CD8-positive, alpha-beta memory T cell (primary cell): Measurements from ENCODE around the gene TMEM135. TPM values are rescaled to one million over a fixed set of nuclear protein-coding genes. Genes with fewer than 3 reads are reported as not detected.
A peak's percentile ranks its signal among the peaks of the same experiment; 100 is the strongest.

Source experiments
- CTCF ChIA-PET: fragments of 350-600 bp; sonication (Branson Sonifier 250); formaldehyde crosslinking; loops from one replicate; lab custom pipeline; 2021; ENCODE audit warnings: antibody characterized with exemption; lab: Charles Lee
- POLR2A ChIA-PET: fragments of 350-600 bp; sonication (Branson Sonifier 250); formaldehyde crosslinking; loops from one replicate; lab custom pipeline; 2021; ENCODE audit warnings: antibody characterized with exemption; lab: Charles Lee
- DNase-seq, 5 donors: peaks; one replicate each; pipeline versions ENCODE4 v3.0.0 to v3.0.0-alpha.2; 2020 to 2022; ENCODE audit warnings: mixed read lengths in 1 of 5
- H3K27ac ChIP-seq: one replicate; pipeline ENCODE4 v1.7.0; 2013; ENCODE audit warnings: low read depth, mild to moderate bottlenecking, low read length, moderate library complexity
- H3K27me3 ChIP-seq: 2 replicates; pipeline ENCODE4 v1.7.0; 2013; ENCODE audit warnings: low read length, mild to moderate bottlenecking; ENCODE audit not compliant: insufficient read depth, poor library complexity, severe bottlenecking
- H3K36me3 ChIP-seq: 2 replicates; pipeline ENCODE4 v1.7.0; 2013; ENCODE audit warnings: mild to moderate bottlenecking, low read length, moderate library complexity; ENCODE audit not compliant: insufficient read depth
- H3K4me1 ChIP-seq: 2 replicates; pipeline ENCODE4 v1.7.0; 2013; ENCODE audit warnings: mild to moderate bottlenecking, low read length, moderate library complexity; ENCODE audit not compliant: insufficient read depth
- H3K4me3 ChIP-seq: 2 replicates; pipeline ENCODE4 v1.7.0; 2013; ENCODE audit warnings: mild to moderate bottlenecking, low read length
- H3K9me3 ChIP-seq: 2 replicates; pipeline ENCODE4 v1.7.0; 2013; ENCODE audit warnings: mild to moderate bottlenecking, low read length
- H3K27ac Mint-ChIP-seq, 8 donors: one replicate each; pipeline ENCODE4 v1.8.0; 2020 to 2021; ENCODE audit warnings: mixed read lengths in 8 of 8, mild to moderate bottlenecking in 6 of 8, inconsistent platforms in 3 of 8, moderate library complexity in 3 of 8
- H3K27me3 Mint-ChIP-seq, 2 donors: one replicate each; pipeline ENCODE4 v1.8.0; 2020 to 2021; ENCODE audit warnings: mixed read lengths in 2 of 2, mild to moderate bottlenecking in 1 of 2, moderate library complexity in 1 of 2
- H3K36me3 Mint-ChIP-seq, 3 donors: one replicate each; pipeline ENCODE4 v1.8.0; 2020 to 2021; ENCODE audit warnings: mixed read lengths in 3 of 3, inconsistent platforms in 1 of 3, mild to moderate bottlenecking in 1 of 3
- H3K4me1 Mint-ChIP-seq, 3 donors: one replicate each; pipeline ENCODE4 v1.8.0; 2020 to 2021; ENCODE audit warnings: mixed read lengths in 3 of 3, inconsistent platforms in 1 of 3, mild to moderate bottlenecking in 1 of 3
- H3K4me3 Mint-ChIP-seq, 7 donors: one replicate each; pipeline ENCODE4 v1.8.0; 2020 to 2021; ENCODE audit warnings: mixed read lengths in 7 of 7, mild to moderate bottlenecking in 6 of 7, moderate library complexity in 4 of 7, inconsistent platforms in 2 of 7
- H3K9me3 Mint-ChIP-seq, 5 donors: one replicate each; pipeline ENCODE4 v1.8.0; 2020 to 2022; ENCODE audit warnings: mixed read lengths in 5 of 5, mild to moderate bottlenecking in 3 of 5, moderate library complexity in 2 of 5, inconsistent platforms in 1 of 5
- polyA plus RNA-seq: library from polyadenylated mRNA; unstranded; fragments of 300-500 nt; fragmentation: Illumina TruSeq; gene quantifications from one replicate; pipeline ENCODE4 v1.2.3, GENCODE V29; 2021
- total RNA-seq, 2 experiments: library from RNA; stranded (reverse); gene quantifications; one replicate each; pipeline ENCODE4 v1.2.3, GENCODE V29; 2021

The TMEM135 gene
- total and polyA plus RNA-seq, 3 experiments from 2014 or later = 5.9 to 18.8 (median 12.9) TPM

DNA sequence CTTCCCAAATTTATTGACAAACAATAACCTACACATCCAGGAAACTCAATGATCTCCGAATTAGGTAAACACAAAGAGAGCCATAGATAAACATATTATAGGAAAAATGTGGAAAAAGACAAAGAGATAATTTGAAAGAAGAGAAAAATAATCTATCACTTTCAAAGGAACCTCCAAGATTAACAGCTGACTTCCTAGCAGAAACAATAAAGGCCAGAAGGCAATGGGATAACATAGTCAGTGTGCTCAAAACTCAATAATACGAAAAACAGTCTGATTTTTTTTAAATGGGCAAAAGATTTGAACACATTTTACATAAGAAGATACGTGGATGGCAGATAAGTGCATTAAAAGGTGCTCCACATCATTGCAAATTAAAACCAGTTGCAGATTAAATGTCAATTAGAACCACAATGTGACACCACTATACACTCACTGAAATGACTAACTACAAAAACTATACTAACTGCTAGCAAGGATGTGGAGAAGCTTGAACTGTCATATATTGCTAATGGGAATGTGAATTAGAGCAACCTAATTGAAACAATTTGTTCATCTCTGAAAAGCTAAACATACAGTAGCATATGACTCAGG, 300.4 kb downstream of the TMEM135 start:
- Mint-ChIP-seq H3K4me1 (no peaks in the 10 kb centered on the region), H3K9me3 (peaks cover 16 to 34% (median 26%) of the 10 kb centered on the region in 5 donors), H3K36me3 (no peaks in the 10 kb centered on the region), H3K4me3 (no peak overlapping the region), H3K27ac (no peak overlapping the region), H3K27me3 (no peaks in the 10 kb centered on the region)
- H3K27me3 ChIP-seq = no peaks in the 10 kb centered on the region
- H3K4me3 ChIP-seq = no peak overlapping the region
- ChIA-PET CTCF (interaction anchor here (1.5 kb wide), 1 partner anchor 83 kb away, joined by 4 read pairs; no protein-coding TSS in a partner anchor), POLR2A (no interaction called here)
- H3K9me3 ChIP-seq = peaks cover 11% of the 10 kb centered on the region
- no peak overlapping the region for H3K27ac ChIP-seq
- DNase-seq = no peak
- no peaks in the 10 kb centered on the region for H3K36me3 ChIP-seq
- no peaks in the 10 kb centered on the region for H3K4me1 ChIP-seq

- POLR2A ChIA-PET = no interaction called here
- Mint-ChIP-seq H3K27me3 (no peaks in the 10 kb centered on the region), H3K36me3 (no peaks in the 10 kb centered on the region), H3K4me3 (no peak overlapping the region), H3K4me1 (no peaks in the 10 kb centered on the region), H3K27ac (no peak overlapping the region), H3K9me3 (peaks cover 13 to 31% (median 26%) of the 10 kb centered on the region in 5 donors)
- CTCF ChIA-PET = interaction anchor here (1.5 kb wide), 1 partner anchor 82 kb away, joined by 4 read pairs; no protein-coding TSS in a partner anchor
- Histone ChIP-seq H3K4me3 (no peak overlapping the region), H3K4me1 (no peaks in the 10 kb centered on the region), H3K27ac (no peak overlapping the region), H3K27me3 (no peaks in the 10 kb centered on the region), H3K36me3 (no peaks in the 10 kb centered on the region), H3K9me3 (peaks cover 11% of the 10 kb centered on the region)
- DNase-seq = no peak
These were observed 301.7 kb downstream of the TMEM135 start for GRCh38 chr11:87339416-87339815.

DNA sequence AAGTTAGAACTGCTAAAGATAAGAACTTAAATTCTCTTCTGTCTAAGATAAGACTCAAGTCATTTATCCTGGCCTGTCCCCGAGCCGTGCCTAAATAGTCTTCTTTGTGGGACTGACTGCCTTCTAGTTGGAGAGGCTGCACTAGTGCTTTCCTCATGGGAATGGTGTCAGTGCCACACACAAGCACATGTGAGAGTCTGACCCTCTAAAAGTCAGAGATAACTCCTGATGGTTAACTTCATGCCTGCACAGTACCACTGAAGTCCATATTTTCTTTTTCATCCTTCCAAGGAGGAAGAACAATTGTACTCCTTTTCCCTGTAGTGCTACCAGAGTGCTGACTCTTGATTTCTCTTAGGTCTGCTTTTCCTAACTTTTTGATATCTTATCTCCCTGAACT, 309.7 kb downstream of the TMEM135 start:
- DNase-seq = no peak
- Mint-ChIP-seq H3K36me3 (no peaks in the 10 kb centered on the region), H3K4me3 (no peak overlapping the region), H3K27me3 (peaks cover 1 to 7% of the 10 kb centered on the region in 2 donors), H3K27ac (no peak overlapping the region), H3K4me1 (peaks cover under 1% of the 10 kb centered on the region in 3 donors), H3K9me3 (peaks cover 0 to 2% (median 0%) of the 10 kb centered on the region in 5 donors)
- POLR2A ChIA-PET = no interaction called here
- no peak overlapping the region for H3K4me3 ChIP-seq
- H3K4me1 ChIP-seq = no peaks in the 10 kb centered on the region
- H3K9me3 ChIP-seq = no peaks in the 10 kb centered on the region
- H3K27ac ChIP-seq = no peak overlapping the region
- no peaks in the 10 kb centered on the region for H3K36me3 ChIP-seq
- no peaks in the 10 kb centered on the region for H3K27me3 ChIP-seq
- CTCF ChIA-PET = no interaction called here

GRCh38 chr11:87347854-87348253, 310.1 kb downstream of the TMEM135 start:
- H3K4me1 Mint-ChIP-seq = peaks cover 4 to 5% (median 5%) of the 10 kb centered on the region in 3 donors
- CTCF ChIA-PET = no interaction called here

GRCh38 chr11:87351676-87352075, 313.9 kb downstream of the TMEM135 start:
- peaks cover 11 to 12% (median 11%) of the 10 kb centered on the region in 3 donors for H3K4me1 Mint-ChIP-seq

More at GRCh38 chr11:87347854-87348253, 310.1 kb downstream of the TMEM135 start:
- H3K9me3 Mint-ChIP-seq = peaks cover 0 to 2% (median 0%) of the 10 kb centered on the region in 5 donors
- peaks cover 4% of the 10 kb centered on the region for H3K4me1 ChIP-seq
- no peaks in the 10 kb centered on the region for H3K36me3 ChIP-seq
- no peak for DNase-seq
- H3K4me3 ChIP-seq = no peak overlapping the region
- peaks cover 4 to 11% of the 10 kb centered on the region in 2 donors for H3K27me3 Mint-ChIP-seq
- no peaks in the 10 kb centered on the region for H3K27me3 ChIP-seq
- H3K4me3 Mint-ChIP-seq = no peak overlapping the region
- H3K27ac Mint-ChIP-seq = no peak overlapping the region
- H3K9me3 ChIP-seq = no peaks in the 10 kb centered on the region
- POLR2A ChIA-PET = no interaction called here
- no peaks in the 10 kb centered on the region for H3K36me3 Mint-ChIP-seq
- H3K27ac ChIP-seq = no peak overlapping the region

DNA sequence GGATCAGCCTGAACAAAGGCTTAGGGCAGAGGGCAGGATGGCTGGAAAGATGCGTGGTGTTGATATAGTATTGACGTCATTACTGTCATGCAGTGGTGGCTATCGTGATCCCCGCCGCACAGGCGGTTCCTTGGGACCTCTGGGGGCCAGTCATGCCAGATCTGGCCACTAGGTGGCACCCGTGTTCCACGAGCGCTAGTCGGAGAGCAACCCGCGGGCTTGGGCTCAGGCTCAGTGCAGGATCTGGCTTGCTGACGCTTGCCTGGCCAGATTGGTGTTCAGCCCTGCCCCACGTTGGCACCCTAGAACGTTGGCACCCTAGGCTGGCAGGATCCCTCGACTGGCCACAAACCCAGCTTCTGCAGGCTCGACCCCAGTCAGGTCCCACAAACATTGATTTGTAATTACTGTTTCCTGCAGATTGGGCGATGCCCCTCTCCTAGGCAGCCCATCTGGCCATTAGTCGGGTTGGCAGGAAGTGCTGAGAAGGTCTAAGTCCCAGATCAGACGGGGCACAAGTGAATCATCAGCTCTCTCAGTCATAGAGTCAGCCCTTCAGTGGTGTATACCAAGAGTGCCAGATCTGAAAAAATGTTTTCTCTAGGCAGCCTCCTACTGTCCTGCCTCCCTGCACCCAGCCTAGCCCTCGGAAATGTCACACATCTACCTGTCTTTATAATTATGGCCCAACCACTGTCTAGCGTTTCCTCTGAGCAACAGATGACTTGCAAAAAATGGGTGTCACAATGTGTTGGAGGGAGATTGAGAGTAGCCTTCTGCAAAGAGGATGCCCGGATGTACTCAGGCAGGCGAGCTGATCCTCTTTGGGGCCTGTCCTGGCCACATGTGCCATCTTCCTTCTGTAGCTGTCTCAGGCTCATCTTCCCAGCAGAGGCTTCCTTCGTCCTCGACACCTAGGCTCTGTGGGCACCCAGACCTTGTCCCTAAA, 315.3 kb downstream of the TMEM135 start:
- POLR2A ChIA-PET = no interaction called here
- peaks cover 7% of the 10 kb centered on the region for H3K4me1 ChIP-seq
- no peaks in the 10 kb centered on the region for H3K36me3 ChIP-seq
- Mint-ChIP-seq H3K9me3 (no peaks in the 10 kb centered on the region), H3K4me3 (peak overlapping the region in 3 of 7 donors; percentile 43 to 57 (median 45)), H3K36me3 (no peaks in the 10 kb centered on the region), H3K27ac (peak overlapping the region in 1 of 8 donors; percentile 59), H3K4me1 (peaks cover 11 to 12% (median 11%) of the 10 kb centered on the region in 3 donors), H3K27me3 (peaks cover 8 to 14% of the 10 kb centered on the region in 2 donors)
- H3K27ac ChIP-seq = no peak overlapping the region
- no peaks in the 10 kb centered on the region for H3K9me3 ChIP-seq
- no peaks in the 10 kb centered on the region for H3K27me3 ChIP-seq
- CTCF ChIA-PET = interaction anchor here (0.7 to 2.9 kb wide), 8 partner anchors 9 to 1199 kb away, joined by 3 to 27 read pairs (median 6); no protein-coding TSS in a partner anchor
- peak; percentile 61 to 82 (median 72) for DNase-seq
- no peak overlapping the region for H3K4me3 ChIP-seq

More at GRCh38 chr11:87351676-87352075, 313.9 kb downstream of the TMEM135 start:
- Histone ChIP-seq H3K27ac (no peak overlapping the region), H3K36me3 (no peaks in the 10 kb centered on the region), H3K27me3 (no peaks in the 10 kb centered on the region), H3K4me3 (no peak overlapping the region), H3K9me3 (no peaks in the 10 kb centered on the region), H3K4me1 (peaks cover 7% of the 10 kb centered on the region)
- DNase-seq = no peak
- Mint-ChIP-seq H3K36me3 (no peaks in the 10 kb centered on the region), H3K27me3 (peaks cover 7 to 14% of the 10 kb centered on the region in 2 donors), H3K27ac (no peak overlapping the region), H3K9me3 (no peaks in the 10 kb centered on the region), H3K4me3 (no peak overlapping the region)
- CTCF ChIA-PET = interaction anchor here (0.7 to 2.9 kb wide), 3 partner anchors 68 to 1200 kb away, joined by 3 to 27 read pairs (median 6); no protein-coding TSS in a partner anchor
- POLR2A ChIA-PET = no interaction called here

- DNase-seq = no peak
- H3K27ac Mint-ChIP-seq = no peak overlapping the region
- no peaks in the 10 kb centered on the region for H3K9me3 Mint-ChIP-seq
- no peaks in the 10 kb centered on the region for H3K36me3 Mint-ChIP-seq
- no peak overlapping the region for H3K4me3 Mint-ChIP-seq
- Histone ChIP-seq H3K36me3 (no peaks in the 10 kb centered on the region), H3K9me3 (no peaks in the 10 kb centered on the region), H3K27ac (no peak overlapping the region), H3K4me3 (no peak overlapping the region), H3K27me3 (no peaks in the 10 kb centered on the region), H3K4me1 (peaks cover 7% of the 10 kb centered on the region)
- ChIA-PET CTCF (interaction anchor here (0.8 to 2.9 kb wide), 7 partner anchors 8 to 1198 kb away, joined by 3 to 27 read pairs (median 6); no protein-coding TSS in a partner anchor), POLR2A (no interaction called here)
- peaks cover 8 to 14% of the 10 kb centered on the region in 2 donors for H3K27me3 Mint-ChIP-seq
- H3K4me1 Mint-ChIP-seq = peaks cover 11 to 12% (median 11%) of the 10 kb centered on the region in 3 donors
These were observed 316.1 kb downstream of the TMEM135 start for GRCh38 chr11:87353771-87354345.
